Thoracic aorta (tissue), 2 donors: ENCODE measurements around the gene SLC22A2. TPM values are rescaled to one million over a fixed set of nuclear protein-coding genes. Genes with fewer than 3 reads are reported as not detected.

ENCODE experiments used
- ATAC-seq: fragments of 150-250 bp; one replicate; pipeline ENCODE4 v1.8.0; 2017; ENCODE audit warnings: low read depth; ENCODE audit not compliant: insufficient number of reproducible peaks, low FRiP score
- DNase-seq: peaks from one replicate; pipeline ENCODE4 v3.0.0-alpha.2; 2020; ENCODE audit warnings: low spot score
- H3K27ac ChIP-seq, 2 donors: fragments of 200-600 bp; sonication (generic); 1 replicate in 1 of 2; 2 replicates in 1 of 2; pipeline ENCODE4 v1.5.1; 2016; ENCODE audit warnings: mild to moderate bottlenecking in 2 of 2, moderate library complexity in 2 of 2
- H3K27me3 ChIP-seq: fragments of 200-600 bp; sonication (generic); replicated peaks from 2 replicates; pipeline ENCODE4 v1.6.0; 2016; ENCODE audit warnings: mild to moderate bottlenecking; ENCODE audit not compliant: insufficient read depth
- H3K36me3 ChIP-seq: fragments of 200-600 bp; sonication (generic); one replicate; pipeline ENCODE4 v1.5.1; 2016
- H3K4me1 ChIP-seq, 2 donors: fragments of 200-600 bp; sonication (generic); 1 replicate in 1 of 2; 2 replicates in 1 of 2; pipeline versions ENCODE4 v1.5.1 to v1.6.0; 2016; ENCODE audit warnings: low read depth in 2 of 2, mild to moderate bottlenecking in 1 of 2; ENCODE audit not compliant: control insufficient read depth in 1 of 2
- H3K4me3 ChIP-seq: fragments of 200-600 bp; sonication (generic); 2 replicates; pipeline ENCODE4 v1.5.1; 2016; ENCODE audit warnings: mild to moderate bottlenecking
- H3K9me3 ChIP-seq: fragments of 200-600 bp; sonication (generic); 2 replicates; pipeline ENCODE4 v1.5.1; 2016
- total RNA-seq, 2 donors: library from RNA; depleted of rRNA; stranded (reverse); fragments of >200 nt; gene quantifications; one replicate each; pipeline versions ENCODE4 v1.1.0 to v1.2.3, GENCODE V29; 2016
- TF ChIP-seq, protein P1 (sequence below): fragments of 200-600 bp; sonication (generic); IDR thresholded peaks from one replicate; pipeline ENCODE4 v1.5.1; 2019; ENCODE audit warnings: antibody characterized with exemption

Gene SLC22A2
- total RNA-seq, 2 donors from 2014 or later: not detected

DNA sequence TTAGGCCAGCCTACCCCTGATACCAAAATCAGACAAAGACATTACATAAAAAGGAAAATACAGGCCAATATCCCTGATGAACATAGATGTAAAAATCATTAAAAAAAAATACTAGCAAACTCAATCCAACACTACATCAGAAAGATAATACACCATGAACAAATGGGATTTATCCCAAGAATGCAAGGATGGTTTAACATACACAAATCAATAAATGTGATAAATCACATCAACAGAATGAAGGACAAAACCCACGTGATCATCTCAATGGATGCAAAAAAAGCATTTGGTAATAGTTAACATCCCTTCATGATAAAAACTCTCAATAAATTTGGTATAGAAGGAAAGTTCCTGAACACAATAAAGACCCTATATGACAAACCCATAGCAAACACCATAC lies 63.8 kb downstream of the SLC22A2 start:
- no peak overlapping the region for H3K4me3 ChIP-seq
- TF ChIP-seq, protein P1, sequence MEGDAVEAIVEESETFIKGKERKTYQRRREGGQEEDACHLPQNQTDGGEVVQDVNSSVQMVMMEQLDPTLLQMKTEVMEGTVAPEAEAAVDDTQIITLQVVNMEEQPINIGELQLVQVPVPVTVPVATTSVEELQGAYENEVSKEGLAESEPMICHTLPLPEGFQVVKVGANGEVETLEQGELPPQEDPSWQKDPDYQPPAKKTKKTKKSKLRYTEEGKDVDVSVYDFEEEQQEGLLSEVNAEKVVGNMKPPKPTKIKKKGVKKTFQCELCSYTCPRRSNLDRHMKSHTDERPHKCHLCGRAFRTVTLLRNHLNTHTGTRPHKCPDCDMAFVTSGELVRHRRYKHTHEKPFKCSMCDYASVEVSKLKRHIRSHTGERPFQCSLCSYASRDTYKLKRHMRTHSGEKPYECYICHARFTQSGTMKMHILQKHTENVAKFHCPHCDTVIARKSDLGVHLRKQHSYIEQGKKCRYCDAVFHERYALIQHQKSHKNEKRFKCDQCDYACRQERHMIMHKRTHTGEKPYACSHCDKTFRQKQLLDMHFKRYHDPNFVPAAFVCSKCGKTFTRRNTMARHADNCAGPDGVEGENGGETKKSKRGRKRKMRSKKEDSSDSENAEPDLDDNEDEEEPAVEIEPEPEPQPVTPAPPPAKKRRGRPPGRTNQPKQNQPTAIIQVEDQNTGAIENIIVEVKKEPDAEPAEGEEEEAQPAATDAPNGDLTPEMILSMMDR: no peak
- no peaks in the 10 kb centered on the region for H3K36me3 ChIP-seq
- peaks cover 32% of the 10 kb centered on the region for H3K9me3 ChIP-seq
- no peaks in the 10 kb centered on the region for H3K27me3 ChIP-seq
- ATAC-seq (no peak), DNase-seq (no peak)
- no peak overlapping the region for H3K27ac ChIP-seq
- H3K4me1 ChIP-seq: no peaks in the 10 kb centered on the region

DNA sequence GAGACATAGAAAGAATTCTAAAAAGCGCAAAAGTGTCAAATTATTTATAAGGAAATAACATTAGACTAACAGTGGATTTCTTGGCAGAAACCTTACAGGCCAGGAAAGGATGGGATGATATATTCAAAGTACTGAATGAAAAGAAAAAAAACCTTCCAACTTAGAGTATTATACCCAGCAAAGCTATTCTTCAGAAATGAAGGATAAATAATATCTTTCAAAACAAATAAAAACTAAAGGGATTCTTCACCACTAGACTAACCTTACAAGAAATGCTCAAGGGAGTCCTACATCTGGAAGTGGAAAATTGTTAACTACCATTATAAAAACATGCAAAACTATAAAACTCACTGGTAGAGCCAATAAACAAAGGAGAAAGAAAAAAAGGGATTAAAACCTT lies 65.8 kb downstream of the SLC22A2 start:
- no peak for ATAC-seq
- Histone ChIP-seq H3K4me1 (no peaks in the 10 kb centered on the region), H3K27ac (no peak overlapping the region), H3K36me3 (no peaks in the 10 kb centered on the region), H3K9me3 (peaks cover 32% of the 10 kb centered on the region), H3K4me3 (no peak overlapping the region), H3K27me3 (no peaks in the 10 kb centered on the region)
- DNase-seq: no peak
- TF ChIP-seq, protein P1: no peak

DNA sequence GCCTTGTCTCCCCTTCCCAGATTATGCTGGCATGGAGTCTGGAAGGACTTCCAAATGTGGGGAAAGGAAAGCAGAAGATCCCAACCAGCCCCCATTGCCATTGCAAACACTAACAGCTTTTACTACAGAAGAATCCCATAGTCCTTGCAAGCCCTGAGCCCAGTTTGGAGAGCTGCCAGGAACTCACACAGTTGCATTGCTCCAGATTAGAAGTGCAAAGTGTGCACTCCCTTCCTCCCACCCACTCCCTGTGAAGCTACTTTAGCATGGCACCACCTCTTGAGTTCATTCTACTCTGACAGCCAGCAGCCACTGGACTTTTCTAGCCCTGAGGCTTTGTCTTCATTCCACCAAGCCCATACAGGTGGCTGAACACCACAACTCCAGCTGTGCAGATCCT lies 67.6 kb downstream of the SLC22A2 start:
- H3K27me3 ChIP-seq: no peaks in the 10 kb centered on the region
- no peak for DNase-seq
- no peak overlapping the region for H3K4me3 ChIP-seq
- peaks cover 32% of the 10 kb centered on the region for H3K9me3 ChIP-seq
- TF ChIP-seq, protein P1: no peak
- ATAC-seq: no peak
- no peak overlapping the region for H3K27ac ChIP-seq
- H3K4me1 ChIP-seq: no peaks in the 10 kb centered on the region
- no peaks in the 10 kb centered on the region for H3K36me3 ChIP-seq

DNA sequence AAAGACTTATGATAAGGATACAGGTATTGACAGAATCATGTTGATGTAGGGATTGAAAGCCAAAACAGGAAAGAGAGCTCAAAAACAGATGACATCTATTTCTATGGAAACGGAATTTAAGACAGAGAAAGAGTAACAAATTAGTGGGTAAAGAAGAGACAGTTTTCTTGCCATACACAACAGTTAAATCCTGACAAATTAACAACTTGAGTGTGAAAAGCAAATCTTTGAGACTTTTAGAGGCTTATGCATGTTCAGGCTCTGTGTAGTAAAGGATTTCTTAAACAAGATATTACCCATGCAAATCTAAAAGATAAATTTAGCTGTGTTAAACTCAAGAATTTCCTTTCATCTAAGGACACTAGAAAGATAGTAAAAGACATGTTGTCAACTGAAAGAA lies 68.5 kb downstream of the SLC22A2 start:
- TF ChIP-seq, protein P1: no peak
- ATAC-seq: no peak
- no peak for DNase-seq
- no peaks in the 10 kb centered on the region for H3K4me1 ChIP-seq
- H3K4me3 ChIP-seq: no peak overlapping the region
- peaks cover 27% of the 10 kb centered on the region for H3K9me3 ChIP-seq
- no peaks in the 10 kb centered on the region for H3K27me3 ChIP-seq
- no peaks in the 10 kb centered on the region for H3K36me3 ChIP-seq
- H3K27ac ChIP-seq: no peak overlapping the region

DNA sequence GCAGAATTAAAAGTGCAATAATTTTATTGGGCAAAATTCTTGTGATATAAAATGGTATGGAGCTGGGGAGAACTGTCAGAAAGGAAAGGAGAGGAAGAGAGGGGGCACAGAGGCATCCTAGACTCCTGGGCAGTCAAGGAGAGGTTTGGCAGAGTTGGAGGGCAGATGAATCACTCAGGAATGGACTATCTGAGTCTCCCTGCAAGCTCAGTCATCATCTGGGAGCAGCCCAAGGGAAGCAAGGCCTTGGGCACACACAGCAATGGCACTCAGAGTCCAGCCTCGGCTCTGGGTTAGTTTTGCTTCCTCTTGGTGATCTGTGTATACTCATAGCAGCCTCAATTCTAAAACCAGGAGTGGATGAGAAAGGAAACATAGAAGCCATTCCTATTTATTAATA lies 69.8 kb downstream of the SLC22A2 start:
- Histone ChIP-seq H3K27me3 (no peaks in the 10 kb centered on the region), H3K4me1 (no peaks in the 10 kb centered on the region), H3K4me3 (no peak overlapping the region), H3K27ac (no peak overlapping the region), H3K9me3 (peaks cover 15% of the 10 kb centered on the region), H3K36me3 (no peaks in the 10 kb centered on the region)
- TF ChIP-seq, protein P1: no peak
- no peak for DNase-seq
- ATAC-seq: no peak
